IMR-90 (cell line): Measurements from ENCODE around the gene KRTAP12-4. TPM values are rescaled to one million over a fixed set of nuclear protein-coding genes. Genes with fewer than 3 reads are reported as not detected.

Experiments used
- ATAC-seq: fragments of 200-7000 bp; cut with Tn5 transposase; 2 replicates; pipeline ENCODE4 v1.9.1; 2020; ENCODE audit warnings: low read depth, mild to moderate bottlenecking, moderate library complexity
- BruUV-seq: library from RNA; stranded (reverse); fragments of 400-500 nt; replicated peaks from 2 replicates; lab custom pipeline; 2021; lab: Mats Ljungman, UMichigan
- CTCF ChIA-PET: fragments of 300-600 bp; formaldehyde crosslinking; extraction: SDS; loops from one replicate; lab custom pipeline; 2021; ENCODE audit warnings: antibody characterized with exemption; lab: Yijun Ruan, JAX
- POLR2A ChIA-PET: fragments of 300-600 bp; sonication (Branson Sonifier 250); formaldehyde crosslinking; loops from one replicate; lab custom pipeline; 2022; ENCODE audit warnings: antibody characterized with exemption; ENCODE audit not compliant: unreplicated experiment; lab: Charles Lee
- DNase-seq: peaks from one replicate; pipeline ENCODE4 v3.0.0; 2013
- H2AFZ ChIP-seq: replicated peaks from 2 replicates; pipeline ENCODE3; 2013; ENCODE audit warnings: low read length, mild to moderate bottlenecking; ENCODE audit not compliant: poor library complexity
- H2AK5ac ChIP-seq: 2 replicates; pipeline ENCODE4 v1.6.1; 2013; ENCODE audit warnings: low read depth, low read length, inconsistent platforms
- H2AK9ac ChIP-seq: replicated peaks from 2 replicates; pipeline ENCODE3; 2013; ENCODE audit warnings: mild to moderate bottlenecking, low read depth, low read length, moderate library complexity; ENCODE audit not compliant: poor library complexity
- H2BK120ac ChIP-seq: 2 replicates; pipeline ENCODE4 v1.6.1; 2013; ENCODE audit warnings: low read depth, low read length, inconsistent platforms
- H2BK15ac ChIP-seq: 3 replicates; pipeline ENCODE4 v1.6.1; 2013; ENCODE audit warnings: low read depth, low read length, inconsistent platforms
- H2BK20ac ChIP-seq: 2 replicates; pipeline ENCODE4 v1.6.1; 2013; ENCODE audit warnings: low read depth, mild to moderate bottlenecking, inconsistent platforms, low read length, moderate library complexity
- H2BK5ac ChIP-seq: 2 replicates; pipeline ENCODE4 v1.6.1; 2013; ENCODE audit warnings: mild to moderate bottlenecking, low read depth, low read length, inconsistent platforms; ENCODE audit not compliant: poor library complexity, severe bottlenecking
- H3K14ac ChIP-seq: replicated peaks from 2 replicates; pipeline ENCODE4 v1.6.1; 2013; ENCODE audit warnings: low read depth, low read length, inconsistent platforms
- H3K18ac ChIP-seq: 2 replicates; pipeline ENCODE4 v1.6.1; 2013; ENCODE audit warnings: low read depth, low read length, control low read depth
- H3K23ac ChIP-seq: 2 replicates; pipeline ENCODE4 v1.6.1; 2013; ENCODE audit warnings: low read depth, low read length, inconsistent platforms
- H3K27ac ChIP-seq: 2 replicates; pipeline ENCODE4 v1.5.1; 2013; ENCODE audit warnings: mild to moderate bottlenecking, control low read depth, low read length; ENCODE audit not compliant: insufficient read depth
- H3K27me3 ChIP-seq: 2 replicates; pipeline ENCODE4 v1.6.1; 2013; ENCODE audit warnings: low read length; ENCODE audit not compliant: control insufficient read depth, insufficient read depth
- H3K36me3 ChIP-seq: 2 replicates; pipeline ENCODE4 v1.6.1; 2013; ENCODE audit warnings: low read length, mixed read lengths; ENCODE audit not compliant: control insufficient read depth, insufficient read depth
- H3K4ac ChIP-seq: 2 replicates; pipeline ENCODE4 v1.6.1; 2013; ENCODE audit warnings: low read depth, low read length, inconsistent platforms
- H3K4me1 ChIP-seq: 2 replicates; pipeline ENCODE4 v1.6.1; 2013; ENCODE audit warnings: low read length, mixed read lengths; ENCODE audit not compliant: control insufficient read depth, insufficient read depth
- H3K4me2 ChIP-seq: 2 replicates; pipeline ENCODE4 v1.6.1; 2013; ENCODE audit warnings: low read depth, mild to moderate bottlenecking, control low read depth, low read length, moderate library complexity
- H3K4me3 ChIP-seq: 2 replicates; pipeline ENCODE4 v1.5.1; 2013; ENCODE audit warnings: low read depth, mild to moderate bottlenecking, control low read depth, low read length, moderate library complexity; ENCODE audit not compliant: insufficient read depth
- H3K56ac ChIP-seq: 2 replicates; pipeline ENCODE4 v1.6.1; 2013; ENCODE audit warnings: low read length, inconsistent platforms; ENCODE audit not compliant: insufficient read depth; ENCODE audit errors: extremely low read depth
- H3K79me1 ChIP-seq, 2 experiments: 2 replicates each; pipeline ENCODE4 v1.6.1; 2013; ENCODE audit warnings: low read length in 2 of 2, inconsistent platforms in 1 of 2, low read depth in 1 of 2
- H3K9ac ChIP-seq: 2 replicates; pipeline ENCODE4 v1.6.1; 2013; ENCODE audit warnings: low read depth, low read length, control low read depth
- H3K9me1 ChIP-seq: 2 replicates; pipeline ENCODE4 v1.6.1; 2013; ENCODE audit warnings: low read length, inconsistent platforms; ENCODE audit not compliant: insufficient read depth
- H3K9me3 ChIP-seq: 2 replicates; pipeline ENCODE4 v1.6.1; 2013; ENCODE audit warnings: low read length; ENCODE audit not compliant: control insufficient read depth, insufficient read depth
- H4K20me1 ChIP-seq: 2 replicates; pipeline ENCODE4 v1.6.1; 2013; ENCODE audit warnings: low read length, inconsistent platforms; ENCODE audit not compliant: insufficient read depth
- H4K5ac ChIP-seq: 2 replicates; pipeline ENCODE4 v1.6.1; 2013; ENCODE audit warnings: mild to moderate bottlenecking, low read depth, low read length, control low read depth
- H4K8ac ChIP-seq, 2 experiments: 2 replicates each; pipeline ENCODE4 v1.6.1; 2013; ENCODE audit warnings: low read depth in 2 of 2, low read length in 2 of 2, control low read depth in 1 of 2, inconsistent platforms in 1 of 2
- H4K91ac ChIP-seq: 2 replicates; pipeline ENCODE4 v1.6.1; 2013; ENCODE audit warnings: low read depth, low read length, inconsistent platforms; ENCODE audit not compliant: insufficient read depth
- BHLHE40 ChIP-seq: fragments of 150-350 bp; IDR thresholded peaks from 2 replicates; pipeline ENCODE4 v1.6.1; 2016; ENCODE audit warnings: mild to moderate bottlenecking, low read depth, low read length
- CEBPB ChIP-seq: IDR thresholded peaks from 2 replicates; pipeline ENCODE4 v1.6.1; 2012; ENCODE audit warnings: low read depth, low read length, improper control_type of control experiment
- CHD1 ChIP-seq: IDR thresholded peaks from 2 replicates; pipeline ENCODE4 v1.6.1; 2012; ENCODE audit warnings: low read depth, low read length, improper control_type of control experiment
- CTCF ChIP-seq: conservative IDR thresholded peaks from 2 replicates; pipeline ENCODE4 v1.5.1; 2012; ENCODE audit warnings: mild to moderate bottlenecking, low read depth, low read length, improper control_type of control experiment
- ELK1 ChIP-seq: fragments of 150-350 bp; IDR thresholded peaks from 2 replicates; pipeline ENCODE4 v1.6.1; 2016; ENCODE audit warnings: low read depth, mild to moderate bottlenecking, low read length, moderate library complexity, borderline replicate concordance
- FOS ChIP-seq: fragments of 150-350 bp; IDR thresholded peaks from 2 replicates; pipeline ENCODE4 v1.6.1; 2016; ENCODE audit warnings: low read depth, low read length
- MAFK ChIP-seq: IDR thresholded peaks from 2 replicates; pipeline ENCODE4 v1.6.1; 2012; ENCODE audit warnings: low read depth, low read length, improper control_type of control experiment
- MXI1 ChIP-seq: IDR thresholded peaks from 2 replicates; pipeline ENCODE4 v1.6.1; 2012; ENCODE audit warnings: low read depth, mild to moderate bottlenecking, low read length, moderate library complexity, borderline replicate concordance
- RAD21 ChIP-seq: IDR thresholded peaks from 2 replicates; pipeline ENCODE4 v1.6.1; 2012; ENCODE audit warnings: low read length, improper control_type of control experiment
- RCOR1 ChIP-seq: IDR thresholded peaks from 2 replicates; pipeline ENCODE4 v1.6.1; 2012; ENCODE audit warnings: mild to moderate bottlenecking, low read length, improper control_type of control experiment; ENCODE audit not compliant: insufficient replicate concordance
- SMC3 ChIP-seq: fragments of 150-350 bp; IDR thresholded peaks from 2 replicates; pipeline ENCODE4 v1.6.1; 2016; ENCODE audit warnings: low read depth, mild to moderate bottlenecking, antibody characterized with exemption, low read length, moderate library complexity
- USF2 ChIP-seq: fragments of 150-350 bp; IDR thresholded peaks from 2 replicates; pipeline ENCODE4 v1.6.1; 2017; ENCODE audit warnings: mild to moderate bottlenecking, antibody characterized with exemption, low read length, low read depth
- WGBS, 2 experiments: methylation state at CpG; one replicate each; pipeline versions ENCODE4 v1.1.5 to v1.1.7; 2013; ENCODE audit warnings: missing lambda C conversion rate in 2 of 2; ENCODE audit not compliant: insufficient read length in 1 of 2; ENCODE audit errors: extremely low coverage in 2 of 2; 5-methylcytosine and 5-hydroxymethylcytosine counted together
- dilution Hi-C: fragments of 300-500 bp; cut with HindIII; formaldehyde crosslinking; loops from one replicate; pipeline ENCODE4 v1.14.3; 2018; ENCODE audit warnings: low sequenced_read_pairs; ENCODE audit not compliant: unreplicated experiment
- in situ Hi-C: fragments of 300-500 bp; cut with MboI; formaldehyde crosslinking; loops from 3 replicates; pipeline ENCODE4 v1.14.3; 2019; ENCODE audit warnings: low sequenced_read_pairs, inconsistent platforms, mixed read lengths
- intact Hi-C: fragments of 100-400 bp; cut with micrococcal nuclease; formaldehyde crosslinking; loops from 2 replicates; pipeline ENCODE4 v1.10.0; 2022
- polyA plus RNA-seq, 3 experiments: library from polyadenylated mRNA; depleted of rRNA; stranded (reverse); fragments of >200 nt; gene quantifications; 2 replicates each; pipeline ENCODE4 v1.2.3, GENCODE V29; 2012; ENCODE audit warnings: low replicate concordance in 1 of 3
- total RNA-seq: library from RNA; depleted of rRNA; stranded (reverse); fragments of >200 nt; gene quantifications from 2 replicates; pipeline ENCODE4 v1.2.3, GENCODE V29; 2012

KRTAP12-4 gene
- total and polyA plus RNA-seq, 2 of the 4 experiments (the other 2 are of a cell fraction): not detected

GRCh38 chr21:44670642-44671432, 16.4 kb upstream of the KRTAP12-4 start:
- no TSS peak for BruUV-seq
- Histone ChIP-seq H3K9ac (no peak overlapping the region), H4K91ac (no peak overlapping the region), H3K4me1 (no peaks in the 10 kb centered on the region), H2BK5ac (no peak overlapping the region), H3K27me3 (peaks cover 5% of the 10 kb centered on the region; the same call in 1 of the 2 replicates), H4K20me1 (no peaks in the 10 kb centered on the region), H4K5ac (no peak overlapping the region), H3K4me2 (no peak overlapping the region), H3K23ac (no peak overlapping the region), H2AK9ac (no peak overlapping the region), H3K4me3 (no peak overlapping the region), H2BK120ac (no peak overlapping the region), H3K9me3 (peaks cover 3% of the 10 kb centered on the region; the same call in 1 of the 2 replicates), H3K79me1 (no peaks in the 10 kb centered on the region), H3K4ac (no peak overlapping the region), H3K56ac (no peak overlapping the region), H3K36me3 (no peaks in the 10 kb centered on the region), H2BK15ac (no peak overlapping the region), H3K14ac (no peak overlapping the region), H2BK20ac (no peak overlapping the region), H3K18ac (no peak overlapping the region), H3K27ac (no peak overlapping the region), H2AK5ac (no peak overlapping the region), H3K9me1 (no peaks in the 10 kb centered on the region), H4K8ac (no peak overlapping the region), H2AFZ (no peak overlapping the region)
- TF ChIP-seq RCOR1: no peak
- TF ChIP-seq RAD21: no peak
- TF ChIP-seq CHD1: no peak
- TF ChIP-seq MAFK: no peak
- no peak for TF ChIP-seq MXI1
- no peak for TF ChIP-seq BHLHE40
- no peak for TF ChIP-seq CTCF
- TF ChIP-seq USF2: no peak
- no peak for TF ChIP-seq FOS
- no peak for TF ChIP-seq CEBPB
- no peak for TF ChIP-seq ELK1
- TF ChIP-seq SMC3: no peak
- ATAC-seq: no peak
- ChIA-PET POLR2A (no interaction called here), CTCF (interaction anchor here (0.5 kb wide), 1 partner anchor 52 kb away, joined by 3 read pairs; no protein-coding TSS in a partner anchor)
- 43% methylated on average over 1 of the region's 3 CpGs; no CpG with 5 or more reads in 1 of the 2 experiments for WGBS, 2 experiments
- intact Hi-C loops (no loop called here), in situ Hi-C loops (no loop called here), dilution Hi-C loops (no loop called here)
- DNase-seq: no peak
